Duodenal mucosa (tissue), 2 donors: ENCODE measurements around the gene EGF.
"Not testable (repeated sequence)": the region's sequence is repeated elsewhere in the genome, so short reads cannot be mapped to it uniquely, and the experiment has no call there.

Source experiments
- H3K27ac ChIP-seq: one replicate; pipeline ENCODE4 v1.7.0; 2013; ENCODE audit warnings: low read depth, low read length
- H3K27me3 ChIP-seq, 2 donors: one replicate each; pipeline ENCODE4 v1.7.0; 2013; ENCODE audit warnings: low read length in 2 of 2, control low read depth in 1 of 2; ENCODE audit not compliant: insufficient read depth in 2 of 2, control insufficient read depth in 1 of 2
- H3K36me3 ChIP-seq, 2 donors: one replicate each; pipeline ENCODE4 v1.7.0; 2013; ENCODE audit warnings: low read length in 2 of 2, control low read depth in 1 of 2; ENCODE audit not compliant: insufficient read depth in 2 of 2, control insufficient read depth in 1 of 2
- H3K4me1 ChIP-seq, 2 donors: one replicate each; pipeline ENCODE4 v1.7.0; 2013; ENCODE audit warnings: low read length in 2 of 2, control low read depth in 1 of 2; ENCODE audit not compliant: insufficient read depth in 2 of 2, control insufficient read depth in 1 of 2
- H3K4me3 ChIP-seq, 2 donors: one replicate each; pipeline ENCODE4 v1.7.0; 2013; ENCODE audit warnings: low read length in 2 of 2, low read depth in 1 of 2
- H3K9ac ChIP-seq, 2 donors: one replicate each; pipeline ENCODE4 v1.7.0; 2013; ENCODE audit warnings: low read length in 2 of 2, low read depth in 1 of 2
- H3K9me3 ChIP-seq, 2 donors: one replicate each; pipeline ENCODE4 v1.7.0; 2013; ENCODE audit warnings: low read length in 2 of 2, control low read depth in 1 of 2; ENCODE audit not compliant: control insufficient read depth in 1 of 2

Gene EGF

DNA sequence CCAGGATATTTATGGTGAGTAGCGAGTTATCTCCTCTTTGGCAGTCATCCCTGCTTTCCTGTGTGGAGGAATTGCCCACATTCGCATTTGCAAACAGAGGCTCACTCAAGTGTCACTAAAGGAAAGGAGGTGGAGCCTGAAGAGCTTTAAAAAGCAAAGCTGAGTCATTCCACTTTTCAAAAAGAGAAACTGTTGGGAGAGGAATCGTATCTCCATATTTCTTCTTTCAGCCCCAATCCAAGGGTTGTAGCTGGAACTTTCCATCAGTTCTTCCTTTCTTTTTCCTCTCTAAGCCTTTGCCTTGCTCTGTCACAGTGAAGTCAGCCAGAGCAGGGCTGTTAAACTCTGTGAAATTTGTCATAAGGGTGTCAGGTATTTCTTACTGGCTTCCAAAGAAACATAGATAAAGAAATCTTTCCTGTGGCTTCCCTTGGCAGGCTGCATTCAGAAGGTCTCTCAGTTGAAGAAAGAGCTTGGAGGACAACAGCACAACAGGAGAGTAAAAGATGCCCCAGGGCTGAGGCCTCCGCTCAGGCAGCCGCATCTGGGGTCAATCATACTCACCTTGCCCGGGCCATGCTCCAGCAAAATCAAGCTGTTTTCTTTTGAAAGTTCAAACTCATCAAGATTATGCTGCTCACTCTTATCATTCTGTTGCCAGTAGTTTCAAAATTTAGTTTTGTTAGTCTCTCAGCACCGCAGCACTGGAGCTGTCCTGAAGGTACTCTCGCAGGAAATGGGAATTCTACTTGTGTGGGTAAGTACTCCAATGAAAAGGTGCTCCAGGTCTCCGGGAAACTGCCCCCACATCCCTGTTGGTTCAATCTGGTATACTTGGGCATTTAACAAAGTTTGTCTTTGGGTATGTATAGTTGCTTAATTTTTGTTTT, at the start of gene EGF:
TSS of gene EGF (plus strand) at position 178 of the 890 bp plus-strand sequence. CDS start at position 631, 453 bp downstream.
- Histone ChIP-seq H3K9me3 (no peaks in the 10 kb centered on the region), H3K4me1 (peaks cover 0 to 7% of the 10 kb centered on the region in 2 donors), H3K27me3 (no peaks in the 10 kb centered on the region), H3K27ac (no peak within 1 kb of the TSS), H3K36me3 (no peaks in the 10 kb centered on the region), H3K4me3 (no peak within 1 kb of the TSS), H3K9ac (no peak within 1 kb of the TSS)

DNA sequence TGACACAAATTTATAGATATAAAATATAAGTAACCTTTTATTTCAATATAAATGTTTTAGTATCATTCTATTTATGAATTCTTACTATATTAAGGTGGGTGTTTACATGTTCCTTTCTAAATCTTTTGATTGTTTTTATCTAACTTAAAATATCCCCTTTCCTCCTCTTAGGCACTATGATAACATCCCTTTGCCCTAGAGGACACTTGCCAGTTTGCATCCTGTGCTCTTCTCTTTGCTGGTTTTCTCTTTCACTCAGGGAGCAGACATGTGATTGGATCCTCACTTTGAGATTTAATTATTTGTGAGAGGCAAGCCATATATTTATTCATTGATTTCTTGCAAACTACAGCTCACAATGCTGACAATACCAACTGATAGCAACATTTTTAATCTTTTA, 48.5 kb upstream of the EGF start:
- Histone ChIP-seq H3K27ac (no peak overlapping the region), H3K9me3 (peaks cover 6 to 20% of the 10 kb centered on the region in 2 donors), H3K4me3 (no peak overlapping the region), H3K36me3 (no peaks in the 10 kb centered on the region), H3K4me1 (no peaks in the 10 kb centered on the region), H3K27me3 (no peaks in the 10 kb centered on the region), H3K9ac (no peak overlapping the region)

DNA sequence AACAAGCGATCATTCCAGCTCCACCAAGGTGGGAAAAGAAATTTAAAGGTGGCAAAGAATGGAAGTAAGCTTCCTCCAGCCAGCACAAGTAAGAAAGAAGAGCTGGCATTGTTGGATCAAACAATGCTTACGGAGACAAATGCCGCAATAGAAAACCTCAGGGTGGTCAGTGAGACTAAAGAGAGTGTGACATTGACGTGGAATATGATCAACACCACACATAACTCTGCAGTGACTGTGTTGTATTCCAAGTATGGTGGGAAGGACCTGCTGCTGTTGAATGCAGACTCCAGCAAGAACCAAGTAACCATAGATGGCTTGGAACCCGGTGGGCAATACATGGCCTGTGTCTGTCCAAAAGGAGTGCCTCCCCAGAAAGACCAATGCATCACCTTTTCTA, 42.6 kb upstream of the EGF start:
- Histone ChIP-seq H3K36me3 (no peaks in the 10 kb centered on the region), H3K27ac (no peak overlapping the region), H3K9ac (no peak overlapping the region), H3K27me3 (no peaks in the 10 kb centered on the region), H3K9me3 (no peaks in the 10 kb centered on the region), H3K4me3 (no peak overlapping the region), H3K4me1 (no peaks in the 10 kb centered on the region)

DNA sequence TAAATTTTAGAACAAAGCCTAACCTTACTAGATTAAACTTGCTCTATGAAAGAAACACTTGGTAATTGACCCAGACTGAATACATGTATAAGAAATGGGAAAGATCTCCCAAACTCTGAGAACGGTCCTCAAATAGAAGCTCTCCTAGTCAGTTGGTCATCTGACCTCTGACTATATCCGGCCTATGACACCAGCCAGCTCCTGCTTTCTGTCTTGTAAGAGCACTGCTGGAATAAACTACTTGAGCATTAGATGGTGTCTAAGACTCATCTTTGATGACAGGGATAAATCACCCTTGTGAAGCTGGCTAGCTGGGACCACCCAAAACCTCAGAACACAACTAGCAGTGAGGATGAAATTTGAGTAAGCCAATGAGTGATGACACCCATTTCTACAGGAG, 40.6 kb upstream of the EGF start:
- Histone ChIP-seq H3K4me1 (no peaks in the 10 kb centered on the region), H3K9me3 (no peaks in the 10 kb centered on the region), H3K36me3 (no peaks in the 10 kb centered on the region), H3K9ac (no peak overlapping the region), H3K27me3 (no peaks in the 10 kb centered on the region), H3K27ac (no peak overlapping the region), H3K4me3 (no peak overlapping the region)

DNA sequence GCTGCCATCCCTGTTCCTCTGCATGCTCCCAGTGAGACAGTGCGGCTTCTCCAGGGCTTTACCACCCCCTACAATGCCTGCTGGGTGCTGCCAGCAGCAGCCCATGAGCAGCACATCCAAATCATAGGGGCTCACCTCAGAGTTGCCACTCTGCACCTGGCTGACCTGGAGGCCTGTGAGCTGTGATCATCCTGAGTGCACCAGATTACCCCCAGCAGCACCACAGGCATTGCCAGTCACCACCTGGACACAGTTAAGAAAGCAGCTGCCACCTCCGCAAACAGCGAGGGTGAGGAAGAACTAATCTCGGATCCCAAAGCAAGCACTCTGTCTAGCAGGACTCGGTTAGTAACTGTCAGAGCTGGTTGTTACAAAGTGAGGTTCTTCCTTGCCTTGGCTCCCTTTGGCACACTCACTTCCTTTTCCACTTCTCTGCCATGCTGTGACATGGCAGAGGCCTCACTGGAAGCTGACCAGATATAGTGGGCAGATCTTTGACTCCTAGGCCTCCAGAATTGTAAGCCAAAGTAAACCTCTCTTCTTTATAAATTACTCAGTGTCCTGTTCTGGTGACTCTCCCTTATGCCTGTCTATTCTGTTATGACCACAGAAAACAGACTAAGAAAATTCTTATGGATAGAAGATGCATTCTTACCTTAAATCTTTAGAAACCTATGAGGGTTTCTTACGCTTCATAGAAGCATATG, 39.6 kb upstream of the EGF start:
- Histone ChIP-seq H3K27ac (no peak overlapping the region), H3K9ac (no peak overlapping the region), H3K36me3 (no peaks in the 10 kb centered on the region), H3K9me3 (no peaks in the 10 kb centered on the region), H3K4me3 (no peak overlapping the region), H3K4me1 (no peaks in the 10 kb centered on the region), H3K27me3 (no peaks in the 10 kb centered on the region)

DNA sequence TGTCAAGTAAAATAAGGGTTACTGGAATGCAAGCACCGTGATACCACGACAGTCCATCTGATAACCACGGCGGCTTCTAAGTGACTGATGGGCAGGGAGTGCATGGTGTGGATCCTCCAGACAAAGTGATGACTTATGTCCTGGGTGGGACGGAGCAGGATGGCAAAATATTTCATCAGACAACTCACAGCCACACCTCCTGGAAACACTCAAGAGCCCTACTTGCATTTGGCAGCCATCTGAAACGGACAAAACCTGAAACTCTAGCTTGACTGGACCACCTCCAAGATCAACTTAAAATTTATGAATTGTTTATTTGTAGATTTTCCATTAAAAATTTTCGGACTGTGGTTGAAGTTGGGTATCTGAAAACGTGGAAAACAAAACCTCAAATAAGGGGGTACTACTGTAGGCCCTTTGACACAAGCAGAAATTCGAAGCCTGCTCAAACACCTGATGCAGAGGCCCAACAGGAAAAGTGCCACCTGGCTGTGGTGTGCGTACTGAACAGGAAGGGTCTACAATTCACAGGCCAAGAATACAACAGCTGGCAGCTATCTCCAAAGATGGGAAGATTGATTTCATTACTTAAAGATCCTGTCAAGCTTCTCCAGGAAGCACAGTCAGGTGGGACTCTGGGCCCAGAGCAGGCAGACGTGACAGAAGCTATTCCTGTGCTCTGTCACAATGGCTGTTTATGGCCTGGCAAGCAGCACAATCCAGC, 38.7 kb upstream of the EGF start:
- H3K9me3 ChIP-seq, result no peaks in the 10 kb centered on the region
- H3K9ac ChIP-seq, result no peak overlapping the region
- no peak overlapping the region for H3K27ac ChIP-seq
- no peak overlapping the region for H3K4me3 ChIP-seq
- no peaks in the 10 kb centered on the region for H3K36me3 ChIP-seq
- no peaks in the 10 kb centered on the region for H3K27me3 ChIP-seq
- no peaks in the 10 kb centered on the region for H3K4me1 ChIP-seq

DNA sequence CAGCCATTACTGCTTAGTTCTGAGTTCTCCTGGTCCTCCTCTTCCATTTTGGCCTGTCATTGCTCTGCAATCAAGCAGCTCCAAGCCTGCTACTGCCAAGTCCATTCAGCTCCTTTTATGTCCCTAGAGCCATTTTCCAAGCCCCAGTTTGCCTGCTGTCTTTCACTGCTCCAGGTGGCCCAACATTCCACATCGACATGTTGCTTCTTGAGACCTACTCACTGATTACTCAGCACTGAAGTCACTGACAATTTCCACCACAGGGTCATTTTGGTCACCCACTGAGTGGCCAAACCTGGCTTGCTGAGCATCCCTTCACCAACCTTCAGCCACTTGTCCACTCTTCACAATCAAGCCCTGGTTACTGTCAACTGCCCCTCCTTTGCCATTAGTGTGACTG, 37.6 kb upstream of the EGF start:
- Histone ChIP-seq H3K36me3 (no peaks in the 10 kb centered on the region), H3K27ac (no peak overlapping the region), H3K9ac (no peak overlapping the region), H3K4me1 (no peaks in the 10 kb centered on the region), H3K9me3 (no peaks in the 10 kb centered on the region), H3K4me3 (no peak overlapping the region), H3K27me3 (no peaks in the 10 kb centered on the region)

DNA sequence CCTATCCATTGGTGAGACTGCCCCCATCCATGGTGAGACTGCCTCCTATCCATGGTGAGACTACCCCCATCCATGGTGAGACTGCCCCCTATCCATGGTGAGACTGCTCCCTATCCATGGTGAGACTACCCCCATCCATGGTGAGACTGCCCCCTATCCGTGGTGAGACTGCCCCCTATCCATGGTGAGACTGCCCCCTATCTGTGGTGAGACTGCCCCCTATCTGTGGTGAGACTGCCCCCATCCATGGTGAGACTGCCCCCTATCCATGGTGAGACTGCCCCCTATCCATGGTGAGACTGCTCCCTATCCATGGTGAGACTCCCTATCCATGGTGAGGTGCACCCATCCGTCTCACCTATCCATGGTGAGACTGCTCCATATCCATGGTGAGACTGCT, 37.1 kb upstream of the EGF start:
- H3K9ac ChIP-seq, H3K36me3 ChIP-seq, H3K27me3 ChIP-seq, H3K27ac ChIP-seq, H3K4me3 ChIP-seq, H3K4me1 ChIP-seq, H3K9me3 ChIP-seq: not testable (repeated sequence)

DNA sequence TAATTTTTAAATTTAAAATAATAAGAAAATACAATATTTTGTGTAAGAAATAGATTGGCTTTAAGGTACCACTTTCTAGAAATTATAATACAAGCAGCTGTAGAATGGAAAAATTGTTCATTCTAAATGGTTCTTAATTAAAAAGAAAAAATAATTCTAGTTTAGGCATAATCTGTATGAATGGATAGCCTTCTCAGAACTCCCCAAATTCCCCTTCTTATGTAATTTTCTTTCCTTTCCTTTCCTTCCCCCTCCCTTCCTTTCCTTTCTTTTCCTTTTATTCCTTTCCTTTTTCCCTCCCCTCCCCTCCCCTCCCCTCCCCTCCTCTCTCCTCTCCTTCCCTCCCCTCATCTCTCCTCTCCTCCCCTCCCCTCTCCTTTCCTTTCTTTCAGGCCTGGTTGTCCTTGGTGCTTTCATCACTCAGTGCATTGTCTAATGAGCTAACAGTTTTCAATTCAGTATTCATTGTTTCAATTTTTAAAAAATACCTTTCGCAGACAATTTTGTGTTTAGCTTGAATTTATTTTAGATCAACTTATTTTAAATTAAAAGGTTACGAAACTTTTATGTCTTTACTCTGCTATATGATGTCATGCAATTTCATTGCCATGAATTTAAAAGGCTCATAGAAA, 35.9 kb upstream of the EGF start:
- Histone ChIP-seq H3K4me3 (no peak overlapping the region), H3K9me3 (no peaks in the 10 kb centered on the region)

DNA sequence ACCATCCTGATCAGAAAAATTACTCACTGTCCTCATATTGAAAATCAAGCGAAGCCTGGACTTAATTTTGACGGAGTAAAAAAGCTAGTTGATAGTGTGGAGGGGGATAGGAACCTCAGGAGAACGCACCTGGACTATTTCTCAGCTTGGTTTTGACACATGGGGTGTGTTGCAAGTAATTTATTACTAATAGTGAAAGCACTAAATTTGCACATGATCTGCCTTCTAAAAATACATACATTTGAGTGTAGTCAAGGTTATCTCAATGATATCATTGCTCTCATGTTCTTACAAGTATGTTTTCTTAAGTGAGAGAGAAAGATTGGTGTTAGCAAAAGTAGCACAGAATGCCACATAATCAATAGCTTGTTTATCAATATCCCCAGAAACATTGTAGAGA, 35.3 kb upstream of the EGF start:
- no peaks in the 10 kb centered on the region for H3K36me3 ChIP-seq
- H3K27me3 ChIP-seq, result no peaks in the 10 kb centered on the region
- no peak overlapping the region for H3K9ac ChIP-seq
- H3K27ac ChIP-seq, result no peak overlapping the region
- no peaks in the 10 kb centered on the region for H3K9me3 ChIP-seq
- H3K4me1 ChIP-seq, result no peaks in the 10 kb centered on the region
- no peak overlapping the region for H3K4me3 ChIP-seq

More for the DNA sequence above, 35.9 kb upstream of the EGF start:
- Histone ChIP-seq H3K9ac (no peak overlapping the region), H3K27me3 (no peaks in the 10 kb centered on the region), H3K36me3 (no peaks in the 10 kb centered on the region), H3K27ac (no peak overlapping the region), H3K4me1 (no peaks in the 10 kb centered on the region)
